HUES64 (cell line): ENCODE results near the gene RGS11.

Experiments used
- H3K27ac ChIP-seq: 2 replicates; pipeline ENCODE4 v1.7.0; 2013; ENCODE audit warnings: low read depth, low read length, inconsistent platforms
- H3K27me3 ChIP-seq: 2 replicates; pipeline ENCODE4 v1.6.1; 2013; ENCODE audit warnings: mild to moderate bottlenecking, low read length; ENCODE audit not compliant: insufficient read depth
- H3K36me3 ChIP-seq: 2 replicates; pipeline ENCODE4 v1.6.1; 2013; ENCODE audit warnings: mild to moderate bottlenecking, low read length; ENCODE audit not compliant: insufficient read depth
- H3K4me1 ChIP-seq: 2 replicates; pipeline ENCODE4 v1.6.1; 2013; ENCODE audit warnings: mild to moderate bottlenecking, low read length, moderate library complexity; ENCODE audit not compliant: insufficient read depth
- H3K4me3 ChIP-seq: 2 replicates; pipeline ENCODE4 v1.5.1; 2013; ENCODE audit warnings: mild to moderate bottlenecking, low read length, moderate library complexity
- H3K9ac ChIP-seq: 2 replicates; pipeline ENCODE4 v1.6.1; 2013; ENCODE audit warnings: mild to moderate bottlenecking, low read depth, low read length
- H3K9me3 ChIP-seq: 2 replicates; pipeline ENCODE4 v1.6.1; 2013; ENCODE audit warnings: low read depth, low read length; ENCODE audit not compliant: insufficient read depth
- WGBS: fragments of 150-250, 120-280 bp; methylation state at CpG from one replicate; pipeline ENCODE4 v1.1.7; 2013; ENCODE audit warnings: missing lambda C conversion rate; 5-methylcytosine and 5-hydroxymethylcytosine counted together

The RGS11 gene

GRCh38 chr16:296276-296675 lies 20.5 kb upstream of the RGS11 start:
- Histone ChIP-seq H3K9me3 (no peaks in the 10 kb centered on the region), H3K4me3 (no peak overlapping the region), H3K27ac (no peak overlapping the region), H3K4me1 (no peaks in the 10 kb centered on the region), H3K27me3 (no peaks in the 10 kb centered on the region), H3K9ac (no peak overlapping the region), H3K36me3 (peaks cover 41% of the 10 kb centered on the region)
- 94% methylated on average over 14 of the region's 14 CpGs for WGBS

GRCh38 chr16:293043-293775 lies 17.5 kb upstream of the RGS11 start:
- Histone ChIP-seq H3K9me3 (no peaks in the 10 kb centered on the region), H3K27me3 (no peaks in the 10 kb centered on the region), H3K27ac (no peak overlapping the region), H3K4me3 (no peak overlapping the region), H3K9ac (no peak overlapping the region), H3K4me1 (no peaks in the 10 kb centered on the region), H3K36me3 (peaks cover 58% of the 10 kb centered on the region)
- 95% methylated on average over 32 of the region's 32 CpGs for WGBS

DNA sequence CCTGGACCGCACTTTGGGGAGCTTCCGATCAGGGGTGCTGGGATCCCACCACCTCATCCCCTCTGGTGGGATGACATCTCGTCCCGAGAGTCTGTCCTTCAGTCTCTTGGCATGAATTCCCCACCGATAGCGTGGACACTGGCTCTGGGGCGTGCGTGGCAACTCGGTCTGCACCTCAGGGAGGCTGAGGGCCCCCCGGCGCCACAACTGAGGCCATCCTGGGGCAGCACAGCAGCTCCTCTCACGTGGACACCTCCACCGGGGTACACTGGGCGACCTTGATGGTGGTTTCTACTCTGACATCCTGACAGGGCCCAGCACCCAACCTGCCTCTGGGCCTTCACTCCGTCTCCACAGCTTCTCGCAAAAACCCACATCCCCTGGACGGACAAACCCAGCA lies 15.8 kb upstream of the RGS11 start:
- Histone ChIP-seq H3K27me3 (no peaks in the 10 kb centered on the region), H3K9me3 (no peaks in the 10 kb centered on the region), H3K36me3 (peaks cover 64% of the 10 kb centered on the region), H3K4me3 (no peak overlapping the region), H3K9ac (no peak overlapping the region), H3K27ac (no peak overlapping the region), H3K4me1 (no peaks in the 10 kb centered on the region)
- WGBS: 91% methylated on average over 17 of the region's 17 CpGs

DNA sequence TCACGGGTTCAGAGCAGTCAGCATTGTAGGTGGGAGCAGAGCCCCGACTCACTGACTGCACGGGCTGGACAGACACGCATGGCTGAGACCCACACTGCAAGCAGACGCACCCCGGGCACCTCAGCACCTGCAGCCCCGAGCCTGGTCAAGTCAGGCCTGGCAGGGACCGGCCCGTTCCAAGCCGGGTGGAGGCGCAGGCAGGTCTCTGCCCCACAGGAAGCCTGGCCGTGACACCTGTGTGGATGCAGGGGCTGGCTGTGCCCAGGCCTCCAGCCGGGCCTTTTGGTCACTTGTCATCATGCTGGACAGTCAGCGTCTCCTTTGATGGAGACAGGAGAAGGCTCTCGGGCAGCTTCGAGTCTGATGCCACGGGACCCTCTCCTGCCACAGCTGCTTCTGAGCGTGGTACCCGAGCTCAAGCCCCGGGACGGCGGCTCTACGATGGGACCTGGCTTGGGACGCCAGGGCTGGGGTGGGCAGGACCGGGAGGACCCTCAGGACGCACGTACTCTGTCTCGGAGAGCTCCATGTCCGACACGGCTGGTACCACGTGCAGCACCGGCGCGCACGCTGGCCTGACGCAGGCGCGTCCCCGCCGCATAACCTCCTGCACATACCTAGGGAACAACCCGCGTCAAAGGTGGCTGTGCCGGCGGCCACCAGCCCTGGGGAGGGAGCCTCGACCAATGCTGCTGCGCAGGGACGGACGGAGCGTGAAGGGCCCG lies 15.1 kb upstream of the RGS11 start:
- Histone ChIP-seq H3K27ac (no peak overlapping the region), H3K9me3 (no peaks in the 10 kb centered on the region), H3K4me3 (no peak overlapping the region), H3K36me3 (peaks cover 68% of the 10 kb centered on the region), H3K27me3 (no peaks in the 10 kb centered on the region), H3K9ac (no peak overlapping the region), H3K4me1 (no peaks in the 10 kb centered on the region)
- WGBS: 96% methylated on average over 50 of the region's 50 CpGs

DNA sequence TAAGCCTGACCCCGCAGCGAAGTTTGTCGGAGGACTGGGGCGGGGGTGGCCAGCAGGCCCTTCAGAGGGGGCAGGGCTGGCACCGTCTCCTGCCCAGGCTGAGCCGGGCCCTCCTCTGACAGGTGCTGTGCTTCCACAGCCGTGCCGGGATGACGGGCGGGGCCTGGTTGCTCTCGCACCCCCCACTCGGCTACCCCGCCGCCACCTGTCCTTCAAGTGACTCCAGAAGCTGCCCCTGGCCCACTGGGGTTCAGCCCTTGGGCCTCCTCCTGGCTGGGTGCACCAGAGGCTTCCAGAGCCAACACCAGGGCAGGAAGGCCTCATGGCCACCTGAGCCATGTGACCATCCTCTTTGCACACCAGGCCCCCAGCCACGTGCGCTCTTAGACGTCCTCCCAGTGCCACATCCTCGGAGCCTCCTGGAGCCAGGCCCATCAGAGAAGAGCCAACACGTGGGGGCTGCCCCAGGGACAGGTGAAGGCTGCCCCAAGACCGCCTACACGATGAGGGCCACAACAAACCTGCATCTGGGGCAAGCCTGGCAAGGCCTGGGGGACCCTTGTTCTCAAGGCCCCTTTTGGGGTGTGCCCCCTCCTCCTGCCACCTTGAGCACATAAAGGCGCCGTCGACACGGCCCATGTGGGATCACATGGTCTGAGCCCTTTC lies 14.4 kb upstream of the RGS11 start:
- no peak overlapping the region for H3K9ac ChIP-seq
- no peak overlapping the region for H3K4me3 ChIP-seq
- peaks cover 68% of the 10 kb centered on the region for H3K36me3 ChIP-seq
- H3K4me1 ChIP-seq: no peaks in the 10 kb centered on the region
- no peaks in the 10 kb centered on the region for H3K27me3 ChIP-seq
- WGBS: 94% methylated on average over 25 of the region's 25 CpGs
- no peaks in the 10 kb centered on the region for H3K9me3 ChIP-seq
- H3K27ac ChIP-seq: no peak overlapping the region

DNA sequence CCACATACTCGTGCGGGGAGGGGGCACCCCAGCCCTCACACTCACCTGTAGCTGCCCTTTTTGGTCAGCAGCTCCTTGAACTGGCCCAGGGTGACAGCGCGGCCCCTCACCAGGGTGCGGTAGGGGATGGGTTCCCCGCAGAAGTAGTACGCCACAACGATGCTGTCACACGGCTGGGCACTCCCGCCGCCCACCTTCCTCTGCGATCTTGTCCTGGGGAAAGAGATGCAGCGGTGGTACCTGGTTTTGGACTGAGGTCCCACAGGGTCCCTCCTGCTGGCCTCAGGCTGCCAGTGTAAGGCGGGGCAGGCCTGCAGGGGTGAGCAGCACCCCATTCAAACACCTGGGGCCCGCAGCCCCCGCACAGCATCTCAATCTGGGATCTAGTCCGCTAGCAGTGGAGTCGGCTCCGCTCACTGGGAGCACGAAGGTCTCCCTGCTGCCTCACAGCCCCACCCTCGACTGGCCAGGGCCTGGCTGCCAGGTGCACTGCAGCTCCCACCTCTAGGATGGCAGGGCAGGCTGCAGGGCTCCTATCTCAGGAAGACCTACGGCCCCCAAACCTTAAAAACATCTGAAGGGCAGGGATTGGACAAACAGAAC lies 13.8 kb upstream of the RGS11 start:
- Histone ChIP-seq H3K9ac (no peak overlapping the region), H3K27ac (no peak overlapping the region), H3K27me3 (no peaks in the 10 kb centered on the region), H3K4me3 (no peak overlapping the region), H3K9me3 (no peaks in the 10 kb centered on the region), H3K36me3 (peaks cover 68% of the 10 kb centered on the region), H3K4me1 (no peaks in the 10 kb centered on the region)
- WGBS: 95% methylated on average over 22 of the region's 22 CpGs

GRCh38 chr16:287981-288920 lies 12.5 kb upstream of the RGS11 start:
- Histone ChIP-seq H3K9ac (no peak overlapping the region), H3K27me3 (no peaks in the 10 kb centered on the region), H3K9me3 (no peaks in the 10 kb centered on the region), H3K4me1 (no peaks in the 10 kb centered on the region), H3K36me3 (peaks cover 62% of the 10 kb centered on the region), H3K4me3 (no peak overlapping the region), H3K27ac (no peak overlapping the region)
- WGBS: 96% methylated on average over 33 of the region's 33 CpGs

- WGBS: 92% methylated on average over 16 of the region's 16 CpGs
- H3K36me3 ChIP-seq: peaks cover 53% of the 10 kb centered on the region
- H3K4me1 ChIP-seq: no peaks in the 10 kb centered on the region
- H3K4me3 ChIP-seq: no peak overlapping the region
- H3K27me3 ChIP-seq: no peaks in the 10 kb centered on the region
- H3K9me3 ChIP-seq: no peaks in the 10 kb centered on the region
- no peak overlapping the region for H3K27ac ChIP-seq
- H3K9ac ChIP-seq: no peak overlapping the region
Observed at GRCh38 chr16:287298-287811, 11.6 kb upstream of the RGS11 start.

GRCh38 chr16:286491-287297 lies 10.9 kb upstream of the RGS11 start:
- Histone ChIP-seq H3K27me3 (peaks cover 3% of the 10 kb centered on the region), H3K27ac (no peak overlapping the region), H3K36me3 (peaks cover 50% of the 10 kb centered on the region), H3K4me3 (no peak overlapping the region), H3K9me3 (no peaks in the 10 kb centered on the region), H3K4me1 (no peaks in the 10 kb centered on the region), H3K9ac (no peak overlapping the region)
- WGBS: 95% methylated on average over 22 of the region's 22 CpGs
